Measurements from ENCODE around the gene ARMC5.
"Not testable (repeated sequence)": the region's sequence is repeated elsewhere in the genome, so short reads cannot be mapped to it uniquely, and the experiment has no call there.

DNA sequence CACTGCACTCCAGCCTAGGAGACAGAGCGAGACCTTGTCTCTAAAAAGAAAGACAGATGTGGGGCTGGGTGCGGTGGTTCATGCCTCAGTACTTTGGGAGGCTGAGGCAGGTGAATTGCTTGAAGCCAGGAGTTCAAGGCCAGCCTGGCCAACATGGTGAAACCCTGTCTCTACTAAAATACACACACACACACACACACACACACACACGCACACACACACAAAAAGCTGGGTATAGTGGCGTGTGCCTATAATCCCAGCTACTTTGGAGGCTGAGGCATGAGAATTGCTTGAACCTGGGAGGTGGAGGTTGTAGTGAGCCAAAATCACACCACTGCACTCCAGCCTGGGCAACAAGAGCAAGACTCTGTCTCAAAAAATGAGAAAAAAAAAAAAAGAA is 24.7 kb downstream of the ARMC5 start:
- TF ChIP-seq, protein P1, sequence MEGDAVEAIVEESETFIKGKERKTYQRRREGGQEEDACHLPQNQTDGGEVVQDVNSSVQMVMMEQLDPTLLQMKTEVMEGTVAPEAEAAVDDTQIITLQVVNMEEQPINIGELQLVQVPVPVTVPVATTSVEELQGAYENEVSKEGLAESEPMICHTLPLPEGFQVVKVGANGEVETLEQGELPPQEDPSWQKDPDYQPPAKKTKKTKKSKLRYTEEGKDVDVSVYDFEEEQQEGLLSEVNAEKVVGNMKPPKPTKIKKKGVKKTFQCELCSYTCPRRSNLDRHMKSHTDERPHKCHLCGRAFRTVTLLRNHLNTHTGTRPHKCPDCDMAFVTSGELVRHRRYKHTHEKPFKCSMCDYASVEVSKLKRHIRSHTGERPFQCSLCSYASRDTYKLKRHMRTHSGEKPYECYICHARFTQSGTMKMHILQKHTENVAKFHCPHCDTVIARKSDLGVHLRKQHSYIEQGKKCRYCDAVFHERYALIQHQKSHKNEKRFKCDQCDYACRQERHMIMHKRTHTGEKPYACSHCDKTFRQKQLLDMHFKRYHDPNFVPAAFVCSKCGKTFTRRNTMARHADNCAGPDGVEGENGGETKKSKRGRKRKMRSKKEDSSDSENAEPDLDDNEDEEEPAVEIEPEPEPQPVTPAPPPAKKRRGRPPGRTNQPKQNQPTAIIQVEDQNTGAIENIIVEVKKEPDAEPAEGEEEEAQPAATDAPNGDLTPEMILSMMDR (conservative IDR thresholded peaks at IDR 0.05; ENCODE audit: low read depth, low read length): not testable (repeated sequence)
- not testable (repeated sequence) for TF ChIP-seq EZH2 (IDR thresholded peaks at IDR 0.05; ENCODE audit: borderline replicate concordance, low read depth, low read length, poor library complexity, severe bottlenecking)

Data from A673 (cell line).